ENCODE measurements around the gene NTF3.

NTF3 gene

DNA sequence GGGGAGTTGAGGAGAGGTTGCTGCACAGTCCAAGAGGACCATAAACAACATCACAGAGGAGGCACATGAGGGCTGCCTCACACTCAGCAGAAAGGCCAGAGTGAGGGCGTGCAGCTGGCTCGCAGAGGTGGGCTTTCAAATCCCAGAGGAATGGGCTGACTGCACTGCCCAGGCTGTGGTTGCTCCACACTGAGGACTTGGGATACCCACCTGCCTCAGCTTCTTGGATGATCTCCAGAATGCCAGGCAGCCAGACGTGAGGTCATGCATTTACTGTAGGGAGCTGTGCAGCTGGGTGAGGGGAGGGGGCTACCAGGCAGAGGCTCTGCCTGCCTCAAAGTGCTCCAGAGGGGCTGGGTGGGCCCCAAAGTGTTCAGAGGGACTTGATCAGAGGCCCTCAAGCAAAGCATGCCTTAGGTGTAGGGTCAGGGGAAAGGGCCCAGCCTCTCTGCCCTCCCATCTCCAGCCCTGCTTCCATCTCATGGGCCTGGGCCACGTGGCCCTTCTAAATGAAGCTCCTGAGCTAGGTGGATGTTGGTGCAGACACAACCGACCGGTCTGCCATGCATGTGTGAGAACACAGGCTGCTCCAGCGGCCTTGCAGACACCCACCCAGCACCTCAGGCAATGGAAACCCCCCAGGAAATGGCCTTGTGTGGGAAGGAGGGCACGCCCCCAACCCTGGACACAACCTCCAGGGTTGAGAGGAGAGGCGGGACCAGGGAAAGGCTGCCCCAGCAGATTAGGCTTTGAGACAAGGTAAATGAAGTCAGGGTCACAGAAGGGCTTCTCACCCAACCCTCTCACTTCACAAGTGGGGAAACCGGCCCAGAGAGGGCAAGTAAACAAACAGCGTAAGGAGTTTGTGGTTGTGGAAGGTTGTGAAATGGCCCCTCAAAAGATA is 90.8 kb downstream of the NTF3 start:
- TF ChIP-seq, protein P1, sequence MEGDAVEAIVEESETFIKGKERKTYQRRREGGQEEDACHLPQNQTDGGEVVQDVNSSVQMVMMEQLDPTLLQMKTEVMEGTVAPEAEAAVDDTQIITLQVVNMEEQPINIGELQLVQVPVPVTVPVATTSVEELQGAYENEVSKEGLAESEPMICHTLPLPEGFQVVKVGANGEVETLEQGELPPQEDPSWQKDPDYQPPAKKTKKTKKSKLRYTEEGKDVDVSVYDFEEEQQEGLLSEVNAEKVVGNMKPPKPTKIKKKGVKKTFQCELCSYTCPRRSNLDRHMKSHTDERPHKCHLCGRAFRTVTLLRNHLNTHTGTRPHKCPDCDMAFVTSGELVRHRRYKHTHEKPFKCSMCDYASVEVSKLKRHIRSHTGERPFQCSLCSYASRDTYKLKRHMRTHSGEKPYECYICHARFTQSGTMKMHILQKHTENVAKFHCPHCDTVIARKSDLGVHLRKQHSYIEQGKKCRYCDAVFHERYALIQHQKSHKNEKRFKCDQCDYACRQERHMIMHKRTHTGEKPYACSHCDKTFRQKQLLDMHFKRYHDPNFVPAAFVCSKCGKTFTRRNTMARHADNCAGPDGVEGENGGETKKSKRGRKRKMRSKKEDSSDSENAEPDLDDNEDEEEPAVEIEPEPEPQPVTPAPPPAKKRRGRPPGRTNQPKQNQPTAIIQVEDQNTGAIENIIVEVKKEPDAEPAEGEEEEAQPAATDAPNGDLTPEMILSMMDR (IDR thresholded peaks at IDR 0.05) = no peak

DNA sequence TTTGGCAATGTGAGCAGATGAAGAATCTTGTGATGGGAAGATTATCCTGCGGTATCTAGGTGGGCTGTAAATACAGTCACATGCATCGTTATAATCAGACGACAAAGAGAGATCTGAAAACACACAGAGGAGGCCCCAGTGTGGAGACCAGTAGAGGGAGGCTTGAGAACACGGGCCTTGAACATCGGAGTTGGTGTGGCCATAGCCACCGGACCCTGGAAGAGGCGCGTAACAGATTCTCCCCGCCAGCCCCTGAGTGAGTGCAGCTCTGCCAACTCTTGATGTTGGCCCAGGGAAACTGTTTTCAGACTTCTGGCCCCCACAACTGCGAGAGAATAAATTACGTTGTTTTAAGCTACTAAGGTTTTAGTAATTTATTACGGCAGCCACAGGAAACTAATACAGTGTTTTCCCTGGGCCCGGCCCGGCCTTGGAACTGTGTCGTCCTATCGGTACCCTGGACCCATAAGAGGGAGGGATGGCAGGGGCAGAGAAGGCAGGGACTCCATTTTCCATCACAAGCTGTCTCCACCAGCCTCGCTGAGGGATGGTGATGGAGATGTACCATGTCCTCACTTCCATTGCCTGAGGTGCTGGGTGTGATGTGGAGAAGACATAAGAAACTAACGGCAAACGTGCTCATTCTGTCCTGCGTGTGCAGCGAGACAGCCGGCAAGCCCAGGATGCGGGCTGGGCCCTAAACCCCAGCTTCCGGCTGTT is 91.6 kb downstream of the NTF3 start:
- TF ChIP-seq, protein P1 (IDR thresholded peaks at IDR 0.05) = no peak

DNA sequence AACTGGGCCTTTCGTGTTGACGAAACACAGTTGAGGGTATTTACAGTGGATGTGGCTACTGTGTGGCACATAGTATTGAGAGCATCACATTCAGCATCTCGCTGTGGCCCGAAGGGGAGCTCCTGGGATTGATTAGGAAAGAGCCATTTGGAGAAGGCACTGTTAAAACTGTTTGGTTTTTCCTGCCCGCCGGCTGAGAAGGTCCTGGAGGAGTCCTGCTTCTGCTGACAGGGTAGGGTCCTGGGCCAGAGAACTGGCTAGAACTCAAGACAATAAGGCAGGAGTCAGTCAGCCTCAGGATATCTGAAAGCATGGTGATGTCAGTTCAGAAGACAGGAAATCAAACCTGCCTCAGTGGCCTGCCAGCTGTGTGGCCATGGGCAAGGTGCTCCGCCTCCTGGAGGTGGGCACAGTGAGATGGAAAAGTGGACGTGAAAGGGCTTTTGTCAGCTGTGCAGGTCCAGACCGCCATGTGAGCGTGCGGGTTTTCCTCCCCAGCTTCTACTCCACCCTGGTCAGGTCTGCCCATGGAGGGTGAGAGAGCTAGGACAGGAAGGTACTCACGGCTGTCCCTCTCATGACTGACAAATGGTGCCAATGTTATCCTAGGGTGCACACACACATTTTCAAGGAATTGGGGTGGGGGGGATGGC is 92.3 kb downstream of the NTF3 start:
- TF ChIP-seq, protein P1 (IDR thresholded peaks at IDR 0.05) = no peak

DNA sequence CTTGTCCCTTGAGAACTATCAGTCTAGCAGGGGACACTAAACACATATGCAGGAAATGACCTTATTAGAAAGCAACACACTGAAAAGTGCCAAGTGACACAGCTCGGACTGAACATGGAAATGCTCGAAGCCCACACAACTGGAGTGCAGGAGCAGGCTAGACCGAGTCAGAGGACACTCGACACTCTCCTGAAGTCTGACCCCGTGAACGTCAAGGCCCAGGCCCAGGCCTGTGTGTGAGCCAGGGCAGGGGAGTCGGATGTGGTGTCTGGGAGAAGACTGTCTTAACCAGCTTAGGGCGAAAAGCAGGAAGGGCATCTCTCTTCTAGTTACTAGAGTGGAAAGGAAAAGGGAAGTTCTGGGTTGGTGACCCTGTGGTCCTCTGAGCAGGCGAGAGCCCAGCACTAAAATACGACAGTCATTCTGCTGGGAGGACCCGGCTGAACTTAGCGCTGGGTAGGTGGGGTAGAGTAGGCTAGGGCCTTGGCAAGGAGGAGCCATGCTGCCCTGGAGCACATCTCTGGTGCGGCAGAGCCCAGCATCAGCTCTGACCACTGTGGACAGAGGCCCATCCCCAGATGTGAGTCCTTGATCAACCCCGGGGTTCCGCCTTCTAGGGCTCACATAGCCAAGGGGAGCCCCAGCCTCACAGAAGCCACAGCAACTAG is 93.0 kb downstream of the NTF3 start:
- TF ChIP-seq, protein P1 (IDR thresholded peaks at IDR 0.05) = no peak

DNA sequence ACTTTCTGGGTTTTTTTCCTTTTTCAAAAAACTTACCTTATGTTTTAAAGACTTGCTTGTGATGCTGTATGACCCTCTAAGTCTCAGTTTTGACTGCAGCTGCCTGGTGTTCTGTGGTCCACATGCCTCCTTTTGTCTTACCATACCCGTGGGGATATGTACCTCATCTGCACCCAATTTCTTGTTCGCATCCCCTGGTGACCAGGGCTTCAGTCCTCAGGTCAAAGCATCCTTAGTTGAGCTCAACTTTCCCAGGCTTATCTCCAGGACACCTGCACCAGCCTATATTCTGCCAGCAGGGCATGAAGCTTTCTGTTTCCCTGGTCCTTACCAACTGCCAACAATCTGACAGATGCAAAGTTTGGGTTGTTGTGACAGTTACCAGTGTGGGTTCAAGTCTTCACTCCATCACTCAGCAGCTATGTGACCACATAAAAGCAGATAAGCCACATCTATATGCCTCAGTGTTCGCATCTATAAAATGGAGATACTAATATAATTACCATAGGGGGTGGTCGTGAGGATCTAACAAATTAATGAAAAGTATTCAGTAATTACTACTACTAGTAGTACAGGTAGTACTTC is 94.0 kb downstream of the NTF3 start:
- TF ChIP-seq, protein P1 (IDR thresholded peaks at IDR 0.05) = no peak

DNA sequence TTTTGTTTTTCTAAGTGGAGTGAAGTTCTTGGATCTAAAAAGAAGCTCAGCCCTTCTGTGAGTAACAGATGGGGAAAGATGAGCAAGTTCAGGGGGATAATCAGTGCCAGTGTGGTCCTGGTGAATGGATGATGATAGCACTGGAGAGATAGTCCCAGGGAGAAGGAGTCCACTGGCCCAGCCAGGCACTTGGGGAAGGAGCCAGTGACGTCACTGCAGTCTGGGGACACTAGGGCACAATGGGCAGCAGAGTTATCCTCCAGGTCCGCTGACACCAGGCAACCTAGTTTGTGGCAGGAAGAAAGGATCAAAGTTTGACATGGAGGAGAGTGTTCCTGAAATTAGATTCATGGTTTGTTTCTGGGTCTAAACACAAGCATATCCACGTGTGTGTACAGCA is 101.5 kb downstream of the NTF3 start:
- TF ChIP-seq, protein P1 (IDR thresholded peaks at IDR 0.05) = no peak
